Activated naive CD4-positive, alpha-beta T cell treated with anti-CD3 and anti-CD28 coated beads, Interleukin-2, amount 10 ng/mL, durations not matched to agents 5 hours and 36 hours (primary cell): ENCODE results near the gene MYCT1. TPM values are rescaled to one million over a fixed set of nuclear protein-coding genes. Genes with fewer than 3 reads are reported as not detected.

Experiments used
- total RNA-seq, 2 experiments: library from RNA; stranded (reverse); gene quantifications; one replicate each; pipeline ENCODE4 v1.2.3, GENCODE V29; 2021

The MYCT1 gene
- not detected for total RNA-seq

GRCh38 chr6:152697634-152698033 is at the start of gene MYCT1:
Gene MYCT1 (plus strand): TSS chr6:152697897. CDS start chr6:152697903, 6 bp downstream.

GRCh38 chr6:152750694-152751093 is 53.0 kb downstream of the MYCT1 start, which contains the start of gene VIP:
Gene VIP (plus strand): TSS chr6:152750797. CDS start chr6:152752178, 1,381 bp downstream.

Other genes with a start within 250 kb of the MYCT1 start
- 100 to 1,000 TPM; 105 to 107 TPM for gene SYNE1, start 60.5 kb upstream of the MYCT1 start, total RNA-seq
- not detected for gene VIP, start 52.9 kb downstream of the MYCT1 start, total RNA-seq